ENCODE results near the gene KRT8.
"Not testable (repeated sequence)": the region's sequence is repeated elsewhere in the genome, so short reads cannot be mapped to it uniquely, and the experiment has no call there.

The KRT8 gene

GRCh38 chr12:52901715-52902541 is 2.9 kb downstream of the KRT8 start:
- DNase-seq (ENCODE audit: low spot score): no peak

- no peak for DNase-seq (ENCODE audit: low spot score)
These were observed 3.8 kb downstream of the KRT8 start for GRCh38 chr12:52900896-52901714.

GRCh38 chr12:52900166-52900895 is 4.5 kb downstream of the KRT8 start:
- no peak for DNase-seq (ENCODE audit: low spot score)

GRCh38 chr12:52899338-52900035 is 5.4 kb downstream of the KRT8 start:
- DNase-seq (ENCODE audit: low spot score): no peak

GRCh38 chr12:52896190-52897100 is 8.4 kb downstream of the KRT8 start:
- no peak for DNase-seq (ENCODE audit: low spot score)

- DNase-seq (ENCODE audit: low spot score): no peak
These were observed 9.1 kb downstream of the KRT8 start for GRCh38 chr12:52895726-52896189.

GRCh38 chr12:52892974-52893373 is 11.9 kb downstream of the KRT8 start:
- no peak for DNase-seq (ENCODE audit: low spot score)

GRCh38 chr12:52892207-52892852 is 12.5 kb downstream of the KRT8 start:
- DNase-seq (ENCODE audit: low spot score): no peak

- no peak for DNase-seq (ENCODE audit: low spot score)
These were observed 13.8 kb downstream of the KRT8 start for GRCh38 chr12:52891044-52891443.

GRCh38 chr12:52890417-52890816 is 14.5 kb downstream of the KRT8 start:
- DNase-seq (ENCODE audit: low spot score): no peak

GRCh38 chr12:52884526-52885293 is 20.2 kb downstream of the KRT8 start:
- peak; percentile 86 for DNase-seq (ENCODE audit: low spot score)

- DNase-seq (ENCODE audit: low spot score): not testable (repeated sequence)
These were observed 24.4 kb downstream of the KRT8 start for GRCh38 chr12:52880499-52880898.

GRCh38 chr12:52879394-52880351 is 25.2 kb downstream of the KRT8 start:
- peak; percentile 92 for DNase-seq (ENCODE audit: low spot score)

- no peak for DNase-seq (ENCODE audit: low spot score)
These were observed 26.1 kb downstream of the KRT8 start for GRCh38 chr12:52878507-52879393.

GRCh38 chr12:52877242-52877641 is 27.6 kb downstream of the KRT8 start:
- DNase-seq (ENCODE audit: low spot score): no peak

GRCh38 chr12:52876372-52876771 is 28.5 kb downstream of the KRT8 start:
- no peak for DNase-seq (ENCODE audit: low spot score)
